ENCODE results near the gene INSIG1. TPM values are rescaled to one million over a fixed set of nuclear protein-coding genes. Genes with fewer than 3 reads are reported as not detected.

The INSIG1 gene
- 100 to 1,000 TPM in 1 of 2 donors, 10 to 100 TPM in 1; 73.3 to 148 TPM for total RNA-seq
- long read RNA-seq, transcript INSIG1-202 (4 exons, 1,127 nt) = minor isoform, 5 of 454 reads
- long read RNA-seq, transcript INSIG1-206 (6 exons, 1,320 nt) = minor isoform, 10 of 454 reads
- long read RNA-seq, transcript INSIG1-201 (6 exons, 3,010 nt) = major isoform, 241 of 454 reads
- long read RNA-seq, partial matches to known transcripts = 79 of 454 reads
- long read RNA-seq, other reads (novel, unspliced or antisense) = 118 of 454 reads

GRCh38 chr7:155297517-155298287 is at the start of gene INSIG1:
TSS of gene INSIG1 (plus strand) at chr7:155297878. CDS start at chr7:155298286, 408 bp downstream.
- DNase-seq = peak; percentile 86 to 91
- intact Hi-C loops (cut with DNase I, micrococcal nuclease) = loop anchor here in 1 of 2 donors (10.0 kb wide), 1 partner anchor 103 kb away; no protein-coding TSS in a partner anchor
- peak; percentile 78 for ATAC-seq

GRCh38 chr7:155248366-155248756 is 49.3 kb upstream of the INSIG1 start:
- DNase-seq (no peak), ATAC-seq (no peak)
- intact Hi-C loops (cut with DNase I, micrococcal nuclease) = no loop called here

DNA sequence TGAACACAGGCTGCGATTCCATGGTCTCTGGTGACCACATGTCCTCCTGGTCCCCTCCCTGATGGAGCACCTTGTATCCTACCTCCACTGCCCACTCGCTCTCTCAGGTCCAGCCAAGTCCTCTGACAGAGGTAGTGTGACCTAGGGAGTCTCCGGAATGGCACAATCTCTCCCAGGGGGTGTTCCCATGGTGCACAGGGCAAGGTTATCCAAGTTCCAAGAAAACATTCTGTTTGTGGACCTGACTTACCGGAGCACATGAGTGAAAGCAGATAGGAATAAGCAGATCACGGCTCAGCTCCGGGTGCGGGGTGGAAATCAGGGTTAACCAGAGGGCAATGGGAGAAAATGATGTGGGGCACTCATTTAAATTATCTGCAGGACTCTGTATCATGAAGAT is 45.8 kb upstream of the INSIG1 start:
- DNase-seq = no peak
- intact Hi-C loops (cut with DNase I, micrococcal nuclease) = no loop called here
- ATAC-seq = no peak

- DNase-seq = no peak
- intact Hi-C loops (cut with DNase I, micrococcal nuclease) = no loop called here
- no peak for ATAC-seq
Observed at GRCh38 chr7:155252444-155252887, 45.2 kb upstream of the INSIG1 start.

DNA sequence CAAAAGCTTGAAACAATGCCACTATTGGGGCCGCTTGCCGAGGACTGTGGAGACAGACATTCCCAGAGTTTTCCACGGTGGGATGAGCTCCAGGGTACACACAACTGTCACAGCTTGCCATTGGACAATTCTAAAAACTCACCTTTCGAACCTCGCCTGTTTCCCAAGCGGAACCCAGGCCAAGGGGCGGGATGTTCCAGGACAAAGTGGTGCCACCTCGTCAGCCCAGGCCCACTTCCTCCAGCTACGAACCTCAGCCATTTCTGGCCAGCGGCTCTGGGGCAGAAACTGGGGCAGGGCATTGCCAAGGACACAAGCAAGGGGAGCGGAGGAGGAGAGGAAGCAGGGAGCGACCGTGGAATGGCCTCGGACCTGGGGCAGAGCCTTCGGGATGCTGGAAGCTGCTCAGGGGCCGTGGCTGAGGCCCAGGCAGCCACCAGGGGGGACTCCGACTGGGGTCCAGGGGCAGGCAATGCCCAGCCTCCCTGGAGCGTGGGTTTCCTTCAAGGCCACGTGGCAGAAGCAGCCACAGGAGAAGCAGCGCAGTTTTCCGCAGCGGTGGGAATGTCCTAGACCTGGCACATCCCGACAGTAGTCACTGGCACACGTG is 44.7 kb upstream of the INSIG1 start:
- intact Hi-C loops (cut with DNase I, micrococcal nuclease) = no loop called here
- no peak for ATAC-seq
- DNase-seq = no peak

DNA sequence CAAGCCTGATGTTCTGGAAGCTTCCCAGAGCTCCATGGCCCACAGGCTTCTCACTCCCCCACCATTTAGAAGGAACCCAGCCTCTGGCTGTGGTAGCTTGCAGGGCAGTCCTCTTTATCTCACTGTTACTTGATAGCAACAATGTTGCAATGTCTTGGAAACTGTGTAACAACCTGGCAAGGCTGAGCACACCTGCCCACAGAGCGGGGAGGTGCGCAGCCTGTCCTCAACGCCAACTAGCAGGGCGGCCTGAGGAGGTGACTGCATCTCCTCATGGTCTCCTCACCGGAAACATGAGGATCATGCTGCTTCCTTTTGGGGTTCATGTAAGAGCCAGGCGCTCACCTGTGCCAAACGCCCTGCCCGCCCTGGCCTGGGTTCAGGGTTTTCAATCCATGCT is 43.7 kb upstream of the INSIG1 start:
- DNase-seq (no peak), ATAC-seq (no peak)

DNA sequence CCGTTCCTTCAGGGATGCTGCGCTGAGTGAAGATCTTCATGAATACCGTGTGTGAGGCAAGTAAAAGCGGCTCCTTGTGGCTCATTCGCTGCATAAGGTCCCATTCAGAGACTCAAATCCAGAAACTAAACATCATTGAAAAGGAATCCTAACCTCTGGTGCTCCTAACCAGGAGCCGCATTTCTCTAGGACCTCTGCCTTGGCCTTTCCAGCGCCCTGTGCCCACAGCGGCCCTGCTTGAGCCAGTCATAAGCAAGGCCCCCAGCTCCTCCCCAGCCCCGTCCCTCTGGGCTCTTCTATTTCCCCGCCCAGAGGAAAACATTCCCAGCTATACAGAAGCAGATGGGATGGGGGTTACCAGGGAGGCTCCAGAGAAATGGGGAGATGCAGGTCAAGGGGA is 42.6 kb upstream of the INSIG1 start:
- ATAC-seq = no peak
- intact Hi-C loops (cut with DNase I, micrococcal nuclease) = no loop called here
- DNase-seq = no peak

More for the DNA sequence above, 43.7 kb upstream of the INSIG1 start:
- intact Hi-C loops (cut with DNase I, micrococcal nuclease) = no loop called here

GRCh38 chr7:155255621-155256020 is 42.1 kb upstream of the INSIG1 start:
- DNase-seq (no peak), ATAC-seq (no peak)
- intact Hi-C loops (cut with DNase I, micrococcal nuclease) = no loop called here

GRCh38 chr7:155256081-155256760 is 41.5 kb upstream of the INSIG1 start:
- no peak for DNase-seq
- intact Hi-C loops (cut with DNase I, micrococcal nuclease) = no loop called here
- no peak for ATAC-seq

DNA sequence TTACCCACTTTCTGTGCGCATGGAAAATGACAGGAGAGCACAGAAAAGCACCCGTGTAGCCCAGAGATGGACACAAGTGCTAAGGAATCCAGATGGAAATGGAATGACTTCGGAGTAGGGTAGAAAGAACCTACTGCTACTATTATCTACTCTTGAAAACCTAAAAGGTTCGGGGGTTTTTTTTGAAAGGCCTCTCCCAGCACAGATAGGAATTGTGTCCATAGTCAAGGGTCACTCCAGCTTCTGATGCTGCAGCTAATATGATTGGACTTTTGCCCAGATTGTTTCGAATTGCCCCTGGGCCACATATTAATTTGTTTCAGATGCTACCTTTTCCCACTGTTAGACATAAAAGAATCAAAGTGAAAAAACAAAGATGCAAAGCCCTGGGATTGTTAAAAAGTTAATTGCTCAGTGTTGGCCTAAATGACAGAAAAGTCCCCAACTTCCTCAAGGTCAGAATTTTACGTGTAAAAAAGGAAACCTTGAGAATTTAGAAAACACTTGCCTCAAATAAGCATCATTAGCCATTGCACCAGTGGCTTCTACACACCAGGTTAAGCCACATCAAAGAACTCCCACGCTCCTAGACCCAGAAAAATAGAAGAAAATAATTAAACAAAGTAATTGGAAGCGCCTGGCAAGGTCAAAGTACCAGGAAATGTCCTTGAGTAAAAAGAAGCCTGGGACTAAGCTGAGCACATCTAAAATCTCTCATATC is 40.8 kb upstream of the INSIG1 start:
- ATAC-seq = no peak
- DNase-seq = no peak
- intact Hi-C loops (cut with DNase I, micrococcal nuclease) = no loop called here

- ATAC-seq (no peak), DNase-seq (peak; percentile 19 to 36)
- intact Hi-C loops (cut with DNase I, micrococcal nuclease) = no loop called here
Observed at GRCh38 chr7:155257482-155258225, 40.0 kb upstream of the INSIG1 start.

DNA sequence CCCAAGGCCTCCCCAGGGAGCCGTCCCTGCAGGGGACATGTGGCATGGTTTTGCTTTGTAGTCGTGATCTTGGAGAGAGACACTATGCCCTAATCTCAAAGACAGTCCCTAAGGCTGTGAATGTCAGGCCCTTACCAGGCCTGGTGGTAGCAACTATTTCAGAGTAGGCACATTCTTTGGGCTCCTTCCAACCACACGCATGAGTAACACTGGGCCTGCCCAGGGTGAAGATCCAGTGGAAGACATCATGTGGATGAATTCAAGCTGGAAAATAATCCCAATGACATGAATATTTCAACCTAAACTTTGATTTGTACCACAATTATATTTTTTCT is 39.5 kb upstream of the INSIG1 start:
- no peak for ATAC-seq
- intact Hi-C loops (cut with DNase I, micrococcal nuclease) = no loop called here
- DNase-seq = no peak

DNA sequence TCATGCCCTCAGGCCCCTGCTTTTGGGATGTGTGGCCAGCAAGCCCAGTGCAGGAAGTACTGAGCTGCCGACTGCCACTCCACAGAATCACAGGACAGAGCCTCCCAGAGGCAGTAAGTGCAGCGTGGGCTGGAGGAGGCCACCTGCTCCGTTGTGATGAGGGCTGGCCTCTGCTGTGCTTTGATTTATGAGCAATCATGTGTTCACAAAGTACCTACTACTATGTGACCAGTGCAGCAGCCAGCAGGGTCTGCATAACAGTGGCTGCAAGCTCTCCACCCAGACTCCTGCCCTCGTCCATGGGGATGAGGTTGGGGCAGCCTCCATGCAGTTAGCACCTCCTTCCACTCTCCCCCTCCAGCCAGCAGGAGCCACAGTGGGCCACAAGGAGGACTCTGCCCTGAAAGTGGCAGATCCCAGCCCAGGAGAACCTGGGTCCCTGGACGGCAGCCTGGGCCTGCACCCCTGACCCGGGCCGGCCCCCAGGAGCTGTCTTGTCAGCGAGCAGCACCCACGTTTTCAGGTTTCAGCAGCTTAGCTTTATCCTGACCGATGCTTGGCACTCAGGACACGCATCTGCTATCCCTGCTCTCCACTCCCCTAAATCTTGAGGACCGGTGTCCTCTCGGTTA is 37.7 kb upstream of the INSIG1 start:
- ATAC-seq (no peak), DNase-seq (no peak)
- intact Hi-C loops (cut with DNase I, micrococcal nuclease) = no loop called here

DNA sequence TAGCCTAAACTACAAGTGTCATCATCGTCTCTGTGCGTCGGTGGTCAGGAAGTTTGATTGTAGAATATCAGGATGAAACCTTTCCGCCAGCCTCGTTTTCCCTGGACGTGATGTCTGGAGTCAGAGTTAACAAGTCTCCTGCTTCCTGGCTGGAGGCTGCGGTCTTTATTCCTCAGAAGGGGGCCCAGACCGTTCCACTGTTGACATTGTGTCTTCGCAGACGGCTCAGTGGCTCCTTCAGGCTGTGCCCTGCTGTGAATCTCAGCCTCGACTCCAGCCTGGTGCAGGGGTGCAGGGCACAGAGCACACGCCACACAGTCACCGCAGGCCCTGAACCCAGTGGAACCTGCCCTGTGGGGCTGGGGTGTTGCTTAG is 37.2 kb upstream of the INSIG1 start:
- ATAC-seq (no peak), DNase-seq (no peak)
- intact Hi-C loops (cut with DNase I, micrococcal nuclease) = no loop called here

- intact Hi-C loops (cut with DNase I, micrococcal nuclease) = no loop called here
- DNase-seq (no peak), ATAC-seq (no peak)
Observed at GRCh38 chr7:155261031-155261985, 36.4 kb upstream of the INSIG1 start.

- intact Hi-C loops (cut with DNase I, micrococcal nuclease) = no loop called here
- ATAC-seq = no peak
Observed at GRCh38 chr7:155262031-155262430, 35.6 kb upstream of the INSIG1 start.

DNA sequence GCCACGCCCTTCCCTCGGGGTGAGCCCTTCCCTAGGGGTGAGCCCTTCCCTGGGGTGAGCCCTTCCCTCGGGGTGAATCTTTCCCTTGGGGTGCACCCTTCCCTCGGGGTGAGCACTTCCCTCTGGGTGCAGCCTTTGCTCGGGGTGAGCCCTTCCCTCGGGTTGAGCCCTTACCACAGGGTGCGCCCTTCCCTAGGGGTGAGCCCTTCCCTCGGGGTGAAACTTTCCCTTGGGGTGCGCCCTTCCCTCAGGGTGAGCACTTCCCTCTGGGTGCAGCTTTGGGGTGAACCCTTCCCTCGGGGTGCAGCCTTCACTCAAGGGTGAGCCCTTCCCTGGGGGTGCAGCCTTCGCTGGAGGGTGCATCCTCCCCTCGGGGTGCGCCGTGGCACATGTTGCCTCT is 34.6 kb upstream of the INSIG1 start:
- DNase-seq = peak in 1 of 2 donors; percentile 19
- intact Hi-C loops (cut with DNase I, micrococcal nuclease) = no loop called here
- no peak for ATAC-seq

More at GRCh38 chr7:155262031-155262430, 35.6 kb upstream of the INSIG1 start:
- DNase-seq = no peak

Measured in left colon (tissue), 2 donors.